A549 (cell line): ENCODE data around the gene CYP8B1.

Experiments used
- EP300 ChIP-seq, 2 experiments: fragments of >200 bp; sonication (Bioruptor Twin); formaldehyde crosslinking; IDR thresholded peaks; 2 replicates in 1 of 2; 3 replicates in 1 of 2; pipeline ENCODE4 v1.6.1; 2016 to 2017
- ESRRA ChIP-seq: fragments of 150-350 bp; IDR thresholded peaks from 2 replicates; pipeline ENCODE4 v1.6.1; 2014; ENCODE audit warnings: mild to moderate bottlenecking, low read length, borderline replicate concordance
- HOXB5 ChIP-seq: fragments of 250-450 bp; sonication (Bioruptor Pico); IDR thresholded peaks from 2 replicates; pipeline ENCODE4 v1.5.0; 2020; ENCODE audit warnings: mild to moderate bottlenecking, moderate library complexity
- MYC ChIP-seq: IDR thresholded peaks from 2 replicates; pipeline ENCODE4 v1.6.1; 2012; ENCODE audit warnings: mild to moderate bottlenecking, inconsistent platforms, low read length, improper control_type of control experiment, borderline replicate concordance
- POLR2A ChIP-seq: IDR thresholded peaks from 2 replicates; pipeline ENCODE4 v1.6.1; 2012; ENCODE audit warnings: mild to moderate bottlenecking, low read length
- TF ChIP-seq, protein P1 (sequence below): fragments of >200 bp; sonication (Bioruptor Twin); formaldehyde crosslinking; IDR thresholded peaks from 3 replicates; pipeline ENCODE4 v1.5.1; 2016
- TF ChIP-seq, protein P2 (sequence below): fragments of 450-650 bp; IDR thresholded peaks from 2 replicates; pipeline ENCODE4 v1.6.1; 2014; ENCODE audit warnings: antibody characterized with exemption

DNA sequence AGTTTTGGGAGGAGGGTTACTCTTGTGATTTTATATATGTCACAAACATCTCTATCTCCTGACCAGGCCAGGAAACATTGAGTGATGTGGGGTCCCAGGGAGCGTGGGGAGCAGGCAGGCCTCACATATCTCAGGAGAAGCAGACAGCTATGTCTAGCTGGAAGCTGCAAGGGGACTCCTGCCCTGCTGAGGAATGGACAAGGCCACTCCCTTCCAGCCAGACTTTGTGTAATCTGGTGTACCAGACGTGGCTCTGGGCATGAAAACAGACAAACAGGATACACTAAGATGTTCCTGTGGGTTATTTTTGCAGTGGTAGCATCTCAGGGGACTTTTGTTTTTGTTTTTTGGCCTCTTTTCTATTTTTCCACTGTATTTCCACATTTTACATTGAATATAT, 23.2 kb downstream of the CYP8B1 start:
- TF ChIP-seq, protein P1, sequence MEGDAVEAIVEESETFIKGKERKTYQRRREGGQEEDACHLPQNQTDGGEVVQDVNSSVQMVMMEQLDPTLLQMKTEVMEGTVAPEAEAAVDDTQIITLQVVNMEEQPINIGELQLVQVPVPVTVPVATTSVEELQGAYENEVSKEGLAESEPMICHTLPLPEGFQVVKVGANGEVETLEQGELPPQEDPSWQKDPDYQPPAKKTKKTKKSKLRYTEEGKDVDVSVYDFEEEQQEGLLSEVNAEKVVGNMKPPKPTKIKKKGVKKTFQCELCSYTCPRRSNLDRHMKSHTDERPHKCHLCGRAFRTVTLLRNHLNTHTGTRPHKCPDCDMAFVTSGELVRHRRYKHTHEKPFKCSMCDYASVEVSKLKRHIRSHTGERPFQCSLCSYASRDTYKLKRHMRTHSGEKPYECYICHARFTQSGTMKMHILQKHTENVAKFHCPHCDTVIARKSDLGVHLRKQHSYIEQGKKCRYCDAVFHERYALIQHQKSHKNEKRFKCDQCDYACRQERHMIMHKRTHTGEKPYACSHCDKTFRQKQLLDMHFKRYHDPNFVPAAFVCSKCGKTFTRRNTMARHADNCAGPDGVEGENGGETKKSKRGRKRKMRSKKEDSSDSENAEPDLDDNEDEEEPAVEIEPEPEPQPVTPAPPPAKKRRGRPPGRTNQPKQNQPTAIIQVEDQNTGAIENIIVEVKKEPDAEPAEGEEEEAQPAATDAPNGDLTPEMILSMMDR, result no peak
- TF ChIP-seq POLR2A (no peak), MYC (no peak), EP300 (IDR thresholded peaks at IDR 0.05) (no peak), ESRRA (no peak), HOXB5 (no peak)
- TF ChIP-seq, protein P2, sequence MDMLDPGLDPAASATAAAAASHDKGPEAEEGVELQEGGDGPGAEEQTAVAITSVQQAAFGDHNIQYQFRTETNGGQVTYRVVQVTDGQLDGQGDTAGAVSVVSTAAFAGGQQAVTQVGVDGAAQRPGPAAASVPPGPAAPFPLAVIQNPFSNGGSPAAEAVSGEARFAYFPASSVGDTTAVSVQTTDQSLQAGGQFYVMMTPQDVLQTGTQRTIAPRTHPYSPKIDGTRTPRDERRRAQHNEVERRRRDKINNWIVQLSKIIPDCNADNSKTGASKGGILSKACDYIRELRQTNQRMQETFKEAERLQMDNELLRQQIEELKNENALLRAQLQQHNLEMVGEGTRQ, result no peak
